GM21717 (cell line): ENCODE results near the gene FCGR1A.
"Not testable (repeated sequence)": the region's sequence is repeated elsewhere in the genome, so short reads cannot be mapped to it uniquely, and the experiment has no call there.

Experiments
- ATAC-seq: cut with Tn5 transposase; IDR thresholded peaks from one replicate; pipeline ENCODE4 v1.9.1; 2021; ENCODE audit warnings: mild to moderate bottlenecking, moderate library complexity; ENCODE audit not compliant: unreplicated experiment

FCGR1A gene

GRCh38 chr1:149775510-149776147 lies 6.9 kb upstream of the FCGR1A start:
- not testable (repeated sequence) for ATAC-seq

- ATAC-seq = not testable (repeated sequence)
Measured at GRCh38 chr1:149777084-149777483, 5.4 kb upstream of the FCGR1A start.

GRCh38 chr1:149778313-149778712 lies 4.2 kb upstream of the FCGR1A start:
- not testable (repeated sequence) for ATAC-seq

GRCh38 chr1:149781413-149781984 lies 995 bp upstream of the FCGR1A start:
- ATAC-seq = not testable (repeated sequence)

- not testable (repeated sequence) for ATAC-seq
Measured at GRCh38 chr1:149783289-149783688, 795 bp downstream of the FCGR1A start.

- not testable (repeated sequence) for ATAC-seq
Measured at GRCh38 chr1:149783868-149784267, 1.4 kb downstream of the FCGR1A start.

- ATAC-seq = not testable (repeated sequence)
Measured at GRCh38 chr1:149787688-149788451, 5.4 kb downstream of the FCGR1A start.

- ATAC-seq = peak; percentile 71
Measured at GRCh38 chr1:149792502-149792901, 10.0 kb downstream of the FCGR1A start.

GRCh38 chr1:149792912-149793515 lies 10.5 kb downstream of the FCGR1A start:
- peak; percentile 86 for ATAC-seq

- ATAC-seq = not testable (repeated sequence)
Measured at GRCh38 chr1:149793885-149794284, 11.4 kb downstream of the FCGR1A start.

- not testable (repeated sequence) for ATAC-seq
Measured at GRCh38 chr1:149801628-149802027, 19.1 kb downstream of the FCGR1A start.

GRCh38 chr1:149804417-149805080 lies 22.1 kb downstream of the FCGR1A start:
- not testable (repeated sequence) for ATAC-seq

- ATAC-seq = not testable (repeated sequence)
Measured at GRCh38 chr1:149810697-149811405, 28.4 kb downstream of the FCGR1A start.

GRCh38 chr1:149811514-149811889 lies 29.0 kb downstream of the FCGR1A start:
- ATAC-seq = peak; percentile 23

GRCh38 chr1:149811890-149812829 lies 29.7 kb downstream of the FCGR1A start:
- ATAC-seq = peak; percentile 82

GRCh38 chr1:149812893-149813801 lies 30.7 kb downstream of the FCGR1A start:
- peak; percentile 31 for ATAC-seq

GRCh38 chr1:149820387-149820786 lies 37.9 kb downstream of the FCGR1A start:
- ATAC-seq = not testable (repeated sequence)

GRCh38 chr1:149826555-149826954 lies 44.1 kb downstream of the FCGR1A start:
- not testable (repeated sequence) for ATAC-seq
